ENCODE measurements around the gene MYG1. TPM values are rescaled to one million over a fixed set of nuclear protein-coding genes. Genes with fewer than 3 reads are reported as not detected.

Gene MYG1
- polyA plus RNA-seq, 3 donors, result 49.3 to 64.3 (median 55.7) TPM

DNA sequence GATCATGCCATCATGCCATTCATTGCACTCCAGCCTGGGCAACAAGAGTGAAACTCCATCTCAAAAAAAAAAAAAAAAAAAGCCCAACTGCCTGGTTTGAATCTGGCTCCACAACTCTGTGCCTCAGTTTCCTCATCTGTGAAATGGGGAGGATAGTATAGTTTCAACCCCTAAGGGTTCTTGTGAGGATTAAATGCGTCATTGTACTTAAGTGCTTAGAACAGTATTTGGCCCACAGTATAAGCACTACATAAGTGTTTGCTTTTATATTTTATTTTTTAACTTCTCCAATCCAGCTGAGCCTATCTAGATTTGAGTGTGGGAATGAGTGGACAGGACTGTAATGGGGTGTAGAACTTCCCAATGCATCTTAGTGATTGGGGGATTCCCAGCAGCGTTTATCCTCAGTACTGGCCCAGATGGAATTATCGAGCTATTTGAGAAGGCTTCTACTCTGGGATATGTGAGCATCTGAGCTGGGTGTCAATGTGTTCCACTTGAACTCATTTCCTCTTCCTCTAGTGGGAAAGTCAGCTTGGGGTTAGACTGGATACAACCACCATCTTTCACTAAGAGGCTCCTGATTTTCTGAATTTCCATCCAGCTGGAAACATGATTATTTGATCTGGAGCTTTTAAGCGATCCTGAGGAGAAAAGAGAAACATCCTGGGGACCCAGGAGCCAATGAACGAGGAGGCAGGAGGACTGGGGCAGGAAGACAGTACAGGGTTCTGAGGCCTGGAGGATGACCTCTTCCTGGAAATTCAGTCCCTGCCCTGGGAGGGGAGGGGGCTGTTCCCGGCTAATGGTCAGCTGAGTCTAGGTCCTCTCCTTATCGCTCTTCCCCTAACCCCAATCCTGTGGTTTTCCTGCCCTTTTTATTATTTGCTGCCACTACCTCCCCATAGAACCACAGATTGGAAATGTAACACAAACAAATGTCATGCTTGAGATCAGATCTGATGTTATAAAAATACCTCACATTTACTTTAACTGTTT, 40.7 kb upstream of the MYG1 start:
- intact Hi-C loops (cut with micrococcal nuclease), result no loop called here
- peaks cover 12 to 21% of the 10 kb centered on the region in 2 donors for H3K4me1 ChIP-seq (ENCODE audit: control insufficient read depth in 1 of 2, insufficient read depth in 2 of 2, low read length in 2 of 2)
- no peaks in the 10 kb centered on the region for H3K27me3 ChIP-seq (ENCODE audit: control insufficient read depth in 2 of 2, insufficient read depth in 2 of 2, low read length in 2 of 2)
- WGBS (ENCODE audit: insufficient coverage), result 100% methylated on average over 1 of the region's 7 CpGs
- no peak overlapping the region for H3K9ac ChIP-seq (ENCODE audit: insufficient read depth, low read length, poor library complexity, severe bottlenecking)
- Mint-ChIP-seq H3K27me3 (ENCODE audit: low read depth in 3 of 3) (peaks cover 0 to 2% (median 0%) of the 10 kb centered on the region in 3 donors), H3K9me3 (no peaks in the 10 kb centered on the region), H3K27ac (no peak overlapping the region), H3K4me3 (no peak overlapping the region), H3K4me1 (peaks cover 17% of the 10 kb centered on the region), H3K36me3 (peaks cover 3 to 13% of the 10 kb centered on the region in 2 donors)
- DNase-seq, result no peak
- H3K4me3 ChIP-seq (replicated peaks in 1 of 3; ENCODE audit: low read depth in 2 of 3, low read length in 3 of 3), result no peak overlapping the region
- peaks cover 10% of the 10 kb centered on the region for H4K20me1 ChIP-seq (ENCODE audit: insufficient read depth, low read length)
- TF ChIP-seq, protein P1, sequence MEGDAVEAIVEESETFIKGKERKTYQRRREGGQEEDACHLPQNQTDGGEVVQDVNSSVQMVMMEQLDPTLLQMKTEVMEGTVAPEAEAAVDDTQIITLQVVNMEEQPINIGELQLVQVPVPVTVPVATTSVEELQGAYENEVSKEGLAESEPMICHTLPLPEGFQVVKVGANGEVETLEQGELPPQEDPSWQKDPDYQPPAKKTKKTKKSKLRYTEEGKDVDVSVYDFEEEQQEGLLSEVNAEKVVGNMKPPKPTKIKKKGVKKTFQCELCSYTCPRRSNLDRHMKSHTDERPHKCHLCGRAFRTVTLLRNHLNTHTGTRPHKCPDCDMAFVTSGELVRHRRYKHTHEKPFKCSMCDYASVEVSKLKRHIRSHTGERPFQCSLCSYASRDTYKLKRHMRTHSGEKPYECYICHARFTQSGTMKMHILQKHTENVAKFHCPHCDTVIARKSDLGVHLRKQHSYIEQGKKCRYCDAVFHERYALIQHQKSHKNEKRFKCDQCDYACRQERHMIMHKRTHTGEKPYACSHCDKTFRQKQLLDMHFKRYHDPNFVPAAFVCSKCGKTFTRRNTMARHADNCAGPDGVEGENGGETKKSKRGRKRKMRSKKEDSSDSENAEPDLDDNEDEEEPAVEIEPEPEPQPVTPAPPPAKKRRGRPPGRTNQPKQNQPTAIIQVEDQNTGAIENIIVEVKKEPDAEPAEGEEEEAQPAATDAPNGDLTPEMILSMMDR (IDR thresholded peaks at IDR 0.05), result no peak
- H3K4me2 ChIP-seq (replicated peaks; ENCODE audit: extremely low read depth, low read length, poor library complexity, severe bottlenecking), result no peak overlapping the region
- no peaks in the 10 kb centered on the region for H3K9me3 ChIP-seq (replicated peaks in 1 of 2; ENCODE audit: control insufficient read depth in 1 of 2, insufficient read depth in 1 of 2, low read length in 2 of 2)
- no peak overlapping the region for H2AFZ ChIP-seq (ENCODE audit: insufficient read depth, low read depth, low read length, poor library complexity, severe bottlenecking)
- peaks cover 12% of the 10 kb centered on the region for H3K79me2 ChIP-seq (ENCODE audit: insufficient read depth, low read length)
- H3K36me3 ChIP-seq (replicated peaks in 1 of 2; ENCODE audit: control insufficient read depth in 1 of 2, insufficient read depth in 2 of 2, low read length in 2 of 2), result peaks cover 5 to 14% of the 10 kb centered on the region in 2 donors
- H3K27ac ChIP-seq (ENCODE audit: low read depth in 1 of 2, low read length in 2 of 2), result no peak overlapping the region

DNA sequence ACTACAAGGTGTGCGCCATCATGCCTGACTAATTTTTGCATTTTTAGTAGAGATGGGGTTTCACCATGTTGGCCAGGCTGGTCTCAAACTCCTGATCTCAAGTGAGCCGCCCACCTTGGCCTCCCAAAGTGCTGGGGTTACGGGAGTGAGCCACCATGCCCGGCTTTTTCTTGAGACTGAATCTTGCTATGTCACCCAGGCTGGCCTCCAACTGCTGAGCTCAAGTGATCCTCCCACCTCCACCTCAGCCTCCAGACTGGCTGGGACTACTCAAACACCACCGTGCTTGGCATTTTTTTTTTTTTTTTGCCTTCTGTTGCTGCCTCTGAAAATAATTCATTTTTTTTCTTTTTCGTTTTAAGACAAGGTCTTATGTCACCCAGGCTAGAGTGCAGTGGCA, 39.6 kb upstream of the MYG1 start:
- Histone ChIP-seq H3K4me3 (replicated peaks in 1 of 3; ENCODE audit: low read depth in 2 of 3, low read length in 3 of 3) (no peak overlapping the region), H3K36me3 (replicated peaks in 1 of 2; ENCODE audit: control insufficient read depth in 1 of 2, insufficient read depth in 2 of 2, low read length in 2 of 2) (peaks cover 0 to 5% of the 10 kb centered on the region in 2 donors), H3K9me3 (replicated peaks in 1 of 2; ENCODE audit: control insufficient read depth in 1 of 2, insufficient read depth in 1 of 2, low read length in 2 of 2) (no peaks in the 10 kb centered on the region), H4K20me1 (ENCODE audit: insufficient read depth, low read length) (peaks cover 10% of the 10 kb centered on the region), H3K4me1 (ENCODE audit: control insufficient read depth in 1 of 2, insufficient read depth in 2 of 2, low read length in 2 of 2) (peaks cover 12 to 18% of the 10 kb centered on the region in 2 donors), H3K27me3 (ENCODE audit: control insufficient read depth in 2 of 2, insufficient read depth in 2 of 2, low read length in 2 of 2) (no peaks in the 10 kb centered on the region), H3K79me2 (ENCODE audit: insufficient read depth, low read length) (peaks cover 2% of the 10 kb centered on the region), H3K4me2 (replicated peaks; ENCODE audit: extremely low read depth, low read length, poor library complexity, severe bottlenecking) (no peak overlapping the region), H2AFZ (ENCODE audit: insufficient read depth, low read depth, low read length, poor library complexity, severe bottlenecking) (no peak overlapping the region), H3K9ac (ENCODE audit: insufficient read depth, low read length, poor library complexity, severe bottlenecking) (no peak overlapping the region), H3K27ac (ENCODE audit: low read depth in 1 of 2, low read length in 2 of 2) (no peak overlapping the region)
- intact Hi-C loops (cut with micrococcal nuclease), result no loop called here
- WGBS (ENCODE audit: insufficient coverage), result 92% methylated on average over 4 of the region's 6 CpGs
- Mint-ChIP-seq H3K36me3 (peaks cover 0 to 2% of the 10 kb centered on the region in 2 donors), H3K27ac (no peak overlapping the region), H3K27me3 (ENCODE audit: low read depth in 3 of 3) (peaks cover 0 to 2% (median 0%) of the 10 kb centered on the region in 3 donors), H3K4me3 (no peak overlapping the region), H3K9me3 (no peaks in the 10 kb centered on the region), H3K4me1 (peaks cover 17% of the 10 kb centered on the region)
- TF ChIP-seq, protein P1 (IDR thresholded peaks at IDR 0.05), result no peak
- no peak for DNase-seq
